A549 (cell line): ENCODE data around the gene CYP27B1.

Experiments
- EP300 ChIP-seq, 2 experiments: fragments of >200 bp; sonication (Bioruptor Twin); formaldehyde crosslinking; IDR thresholded peaks; 2 replicates in 1 of 2; 3 replicates in 1 of 2; pipeline ENCODE4 v1.6.1; 2016 to 2017
- ESRRA ChIP-seq: fragments of 150-350 bp; IDR thresholded peaks from 2 replicates; pipeline ENCODE4 v1.6.1; 2014; ENCODE audit warnings: mild to moderate bottlenecking, low read length, borderline replicate concordance
- TF ChIP-seq, protein P1 (sequence below): fragments of >200 bp; sonication (Bioruptor Twin); formaldehyde crosslinking; IDR thresholded peaks from 3 replicates; pipeline ENCODE4 v1.5.1; 2016
- TF ChIP-seq, protein P2 (sequence below): IDR thresholded peaks from 2 replicates; pipeline ENCODE4 v1.6.1; 2012

DNA sequence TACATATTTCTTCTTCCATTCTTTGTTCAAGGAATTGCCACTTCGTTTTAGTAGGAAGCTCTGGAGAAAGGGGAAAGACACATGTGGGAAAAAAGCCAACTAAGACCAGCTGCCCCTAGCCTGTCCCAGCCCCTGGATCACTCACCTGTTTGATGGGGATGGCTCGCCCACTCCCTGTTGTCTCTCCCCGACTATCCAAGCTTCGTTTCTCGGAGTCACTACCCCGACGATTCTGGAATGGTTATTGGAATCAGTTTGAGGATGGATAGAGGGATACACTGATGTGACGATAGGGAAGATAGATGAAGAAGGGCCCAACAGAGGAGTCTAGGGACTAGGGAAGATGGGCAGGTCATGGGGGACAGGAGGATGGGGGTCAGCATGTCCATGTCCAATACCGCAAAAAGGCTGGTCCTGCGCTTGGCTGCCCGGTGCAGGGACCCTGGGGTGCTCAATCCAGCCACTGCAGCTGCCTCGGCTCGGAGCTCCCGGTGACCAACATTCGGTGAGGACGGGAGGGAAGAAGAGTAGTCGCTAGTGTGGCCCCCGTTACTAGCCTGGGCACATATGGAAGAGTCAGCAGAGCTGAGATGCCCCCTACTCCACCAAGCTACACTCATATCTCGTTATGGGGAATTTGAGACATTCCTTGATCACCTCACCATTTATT, 35.3 kb downstream of the CYP27B1 start:
- TF ChIP-seq, protein P1, sequence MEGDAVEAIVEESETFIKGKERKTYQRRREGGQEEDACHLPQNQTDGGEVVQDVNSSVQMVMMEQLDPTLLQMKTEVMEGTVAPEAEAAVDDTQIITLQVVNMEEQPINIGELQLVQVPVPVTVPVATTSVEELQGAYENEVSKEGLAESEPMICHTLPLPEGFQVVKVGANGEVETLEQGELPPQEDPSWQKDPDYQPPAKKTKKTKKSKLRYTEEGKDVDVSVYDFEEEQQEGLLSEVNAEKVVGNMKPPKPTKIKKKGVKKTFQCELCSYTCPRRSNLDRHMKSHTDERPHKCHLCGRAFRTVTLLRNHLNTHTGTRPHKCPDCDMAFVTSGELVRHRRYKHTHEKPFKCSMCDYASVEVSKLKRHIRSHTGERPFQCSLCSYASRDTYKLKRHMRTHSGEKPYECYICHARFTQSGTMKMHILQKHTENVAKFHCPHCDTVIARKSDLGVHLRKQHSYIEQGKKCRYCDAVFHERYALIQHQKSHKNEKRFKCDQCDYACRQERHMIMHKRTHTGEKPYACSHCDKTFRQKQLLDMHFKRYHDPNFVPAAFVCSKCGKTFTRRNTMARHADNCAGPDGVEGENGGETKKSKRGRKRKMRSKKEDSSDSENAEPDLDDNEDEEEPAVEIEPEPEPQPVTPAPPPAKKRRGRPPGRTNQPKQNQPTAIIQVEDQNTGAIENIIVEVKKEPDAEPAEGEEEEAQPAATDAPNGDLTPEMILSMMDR = no peak
- TF ChIP-seq ESRRA (no peak), EP300 (IDR thresholded peaks at IDR 0.05) (no peak)
- TF ChIP-seq, protein P2, sequence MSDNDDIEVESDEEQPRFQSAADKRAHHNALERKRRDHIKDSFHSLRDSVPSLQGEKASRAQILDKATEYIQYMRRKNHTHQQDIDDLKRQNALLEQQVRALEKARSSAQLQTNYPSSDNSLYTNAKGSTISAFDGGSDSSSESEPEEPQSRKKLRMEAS = no peak
